ENCODE data around the gene ARSJ.

Gene ARSJ

GRCh38 chr4:113987382-113987941 lies 8.0 kb upstream of the ARSJ start:
- DNase-seq (ENCODE audit: low spot score): no peak

DNA sequence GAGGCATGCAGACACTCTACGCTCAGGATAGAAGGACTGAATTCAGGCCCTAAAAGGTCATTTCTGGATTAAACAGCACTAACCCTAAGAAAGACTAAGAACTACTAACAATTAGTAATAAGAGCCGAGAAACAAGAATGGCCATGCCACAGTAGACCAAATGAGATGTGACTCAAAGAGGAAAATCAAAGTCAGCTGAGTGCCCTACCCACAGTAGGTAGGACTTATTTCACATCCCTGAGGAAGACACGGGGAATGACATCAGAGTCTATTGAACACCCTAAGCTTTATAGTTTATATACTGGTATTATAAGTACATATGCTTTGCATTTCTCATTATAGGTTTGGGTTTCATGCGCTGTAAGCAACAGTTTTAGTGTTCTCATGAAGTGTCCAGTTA lies 2.7 kb upstream of the ARSJ start:
- no peak for DNase-seq (ENCODE audit: low spot score)

GRCh38 chr4:113981591-113981990 lies 2.1 kb upstream of the ARSJ start:
- no peak for DNase-seq (ENCODE audit: low spot score)

DNA sequence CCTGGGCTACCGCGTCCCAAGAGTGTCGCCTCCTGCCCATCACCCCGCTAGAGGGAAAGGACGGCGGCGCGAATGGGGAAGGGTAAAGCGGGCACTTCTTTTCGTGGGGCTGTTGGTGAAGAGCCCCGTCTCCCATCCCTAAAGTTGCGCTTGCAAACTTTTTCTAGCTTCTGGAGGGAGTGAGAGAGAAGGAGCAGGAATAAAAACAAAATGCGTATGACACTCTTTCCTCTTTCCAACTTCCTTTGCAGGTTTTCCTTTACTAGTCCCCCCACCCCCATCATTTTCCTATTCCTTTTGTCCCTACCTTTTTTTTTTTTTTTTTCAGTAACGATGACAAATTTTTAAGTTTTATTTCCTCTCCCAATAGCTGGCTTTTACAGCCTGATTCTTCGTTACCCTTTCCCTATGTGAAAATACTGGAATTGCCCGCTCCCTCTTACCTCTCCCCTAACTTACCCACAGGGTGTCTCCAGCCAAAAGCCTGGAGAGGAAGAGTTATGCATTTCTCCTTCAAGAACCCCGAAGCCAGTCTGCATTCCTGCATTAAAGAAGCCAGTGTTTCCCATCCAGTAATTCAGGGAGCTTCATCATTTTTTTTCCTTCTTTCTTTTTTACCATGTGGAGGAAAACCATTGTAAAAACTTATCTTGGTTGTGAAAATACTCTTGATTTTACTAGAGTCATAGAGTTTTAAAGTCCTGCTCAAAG lies 613 bp upstream of the ARSJ start:
- peak; percentile 39 for DNase-seq (ENCODE audit: low spot score)

GRCh38 chr4:113978561-113979147 lies 793 bp downstream of the ARSJ start:
- no peak for DNase-seq (ENCODE audit: low spot score)

- DNase-seq (ENCODE audit: low spot score): no peak
Observed at GRCh38 chr4:113978105-113978504, 1.3 kb downstream of the ARSJ start.

GRCh38 chr4:113977526-113977855 lies 2.0 kb downstream of the ARSJ start:
- no peak for DNase-seq (ENCODE audit: low spot score)

DNA sequence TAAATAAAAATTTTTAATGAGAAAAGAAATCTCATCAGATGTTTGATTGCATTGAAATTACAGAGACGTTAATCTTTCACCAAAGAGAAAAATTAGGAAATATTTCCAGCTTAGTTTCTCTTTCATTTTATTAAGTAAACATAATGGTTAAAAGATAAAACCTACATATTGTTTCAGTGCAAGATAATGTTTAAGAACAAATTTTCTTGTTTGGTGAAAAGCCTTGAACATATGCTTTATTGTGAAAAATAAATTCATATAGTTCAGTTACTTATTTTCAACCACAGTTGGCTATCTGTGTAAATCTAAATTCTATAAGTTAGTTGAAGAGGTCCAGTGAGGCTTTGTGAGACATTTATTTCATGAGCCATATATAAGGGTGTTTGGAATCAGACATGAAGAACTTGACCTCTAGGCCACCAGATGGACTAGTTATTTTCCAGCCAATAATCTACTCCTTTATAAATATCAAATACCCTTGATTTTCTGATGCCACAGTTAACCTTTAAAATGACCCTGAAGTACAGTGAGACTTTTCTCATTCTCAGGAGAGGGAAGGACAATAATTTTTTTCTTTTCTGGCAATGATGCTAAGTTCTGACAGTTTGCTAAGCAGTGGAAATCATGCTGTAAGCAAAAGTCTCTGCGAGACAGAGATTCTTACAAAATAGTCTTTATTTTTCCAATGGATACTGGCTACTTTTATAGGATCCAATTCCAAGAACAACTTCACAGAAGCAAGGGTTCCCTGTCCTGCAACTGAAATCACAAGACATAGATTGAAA lies 2.5 kb downstream of the ARSJ start:
- DNase-seq (ENCODE audit: low spot score): no peak

- no peak for DNase-seq (ENCODE audit: low spot score)
Observed at GRCh38 chr4:113975578-113975977, 3.9 kb downstream of the ARSJ start.

- DNase-seq (ENCODE audit: low spot score): no peak
Observed at GRCh38 chr4:113974467-113974866, 5.0 kb downstream of the ARSJ start.

- DNase-seq (ENCODE audit: low spot score): no peak
Observed at GRCh38 chr4:113973345-113973744, 6.1 kb downstream of the ARSJ start.

DNA sequence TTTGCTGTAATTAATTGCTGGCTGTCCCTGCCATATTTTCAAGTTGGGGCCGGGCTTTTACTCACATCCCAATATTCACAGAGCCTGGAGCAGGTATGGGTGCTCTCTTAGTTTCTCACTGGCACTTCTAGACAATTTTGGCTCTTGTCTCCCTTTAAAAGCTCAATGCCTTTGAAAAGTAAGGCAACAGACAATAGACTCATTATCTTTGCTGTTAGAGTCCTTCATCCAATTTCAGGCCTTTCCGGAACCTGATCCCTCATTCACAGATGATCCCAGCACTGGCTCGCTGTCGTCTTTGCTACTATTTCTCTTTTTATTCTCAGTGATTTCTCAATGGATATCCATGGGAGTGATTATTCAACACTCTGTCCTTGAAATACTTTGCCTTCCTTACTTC lies 6.7 kb downstream of the ARSJ start:
- DNase-seq (ENCODE audit: low spot score): no peak

GRCh38 chr4:113971706-113972360 lies 7.6 kb downstream of the ARSJ start:
- peak; percentile 58 for DNase-seq (ENCODE audit: low spot score)

DNA sequence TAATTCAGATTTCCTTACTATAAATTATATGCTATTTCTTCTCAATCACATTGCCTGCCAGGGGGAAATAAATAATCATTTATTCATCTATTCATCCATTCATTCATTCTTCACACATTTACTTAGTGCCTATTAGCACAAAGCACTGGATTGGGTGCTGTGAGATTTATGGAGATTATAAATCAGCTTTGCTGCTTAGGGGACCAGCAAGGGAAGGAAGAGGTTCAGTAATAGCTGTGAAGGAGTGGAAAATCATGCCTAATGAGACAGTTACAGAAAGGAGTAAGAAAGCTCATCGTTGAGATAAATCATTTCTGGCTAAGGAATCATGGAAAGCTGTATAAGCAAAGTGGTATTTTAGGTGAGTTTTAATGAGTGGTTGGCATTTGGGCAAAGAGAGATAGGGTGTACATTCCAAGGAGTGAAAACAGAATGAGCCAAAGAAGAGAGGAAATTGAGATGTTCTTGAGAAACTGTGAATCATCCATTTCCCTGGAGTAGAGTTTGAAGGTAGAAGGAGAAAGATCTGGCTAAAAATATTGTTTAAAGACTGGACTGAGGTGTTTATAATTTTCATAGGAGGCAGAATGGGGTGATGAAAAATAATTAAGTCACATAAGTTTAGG lies 9.6 kb downstream of the ARSJ start:
- DNase-seq (ENCODE audit: low spot score): no peak

DNA sequence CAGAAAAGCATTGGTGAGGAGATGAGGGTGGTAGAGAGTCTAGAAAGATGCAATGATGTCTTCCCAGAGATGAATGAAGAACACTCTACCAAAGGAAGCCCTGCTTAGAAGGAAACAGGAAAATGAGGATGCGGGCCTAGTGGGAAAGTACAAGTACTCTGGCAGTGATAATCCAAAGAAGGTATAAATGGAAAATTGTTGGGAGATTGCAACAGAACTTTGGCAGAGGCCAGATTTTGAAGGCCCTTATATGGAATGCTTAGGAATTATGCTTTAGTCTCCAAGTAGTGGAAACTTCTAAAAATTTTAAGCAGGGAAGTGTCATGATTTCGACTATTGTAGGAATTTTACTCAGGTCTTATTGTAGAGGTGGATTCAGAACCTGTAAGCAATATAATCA lies 11.0 kb downstream of the ARSJ start:
- no peak for DNase-seq (ENCODE audit: low spot score)

- no peak for DNase-seq (ENCODE audit: low spot score)
Observed at GRCh38 chr4:113967687-113968086, 11.8 kb downstream of the ARSJ start.

GRCh38 chr4:113962719-113963265 lies 16.7 kb downstream of the ARSJ start:
- no peak for DNase-seq (ENCODE audit: low spot score)

DNA sequence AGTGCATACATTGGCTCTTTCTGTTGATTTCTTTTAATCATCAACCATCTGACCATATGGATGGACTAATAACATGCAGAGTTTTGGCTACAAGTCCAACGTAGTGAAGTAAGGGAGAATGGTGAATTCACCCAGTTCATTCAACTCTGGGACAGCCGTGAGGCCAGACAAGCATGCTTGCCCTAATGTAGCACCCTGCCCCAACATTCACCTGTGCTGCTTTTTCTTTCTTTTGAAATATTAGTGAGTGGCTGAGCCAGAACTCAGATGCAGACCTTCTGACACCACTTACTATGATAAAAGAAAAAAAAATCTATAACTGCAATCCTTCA lies 17.5 kb downstream of the ARSJ start:
- DNase-seq (ENCODE audit: low spot score): no peak

- no peak for DNase-seq (ENCODE audit: low spot score)
Observed at GRCh38 chr4:113960684-113961321, 18.6 kb downstream of the ARSJ start.

DNA sequence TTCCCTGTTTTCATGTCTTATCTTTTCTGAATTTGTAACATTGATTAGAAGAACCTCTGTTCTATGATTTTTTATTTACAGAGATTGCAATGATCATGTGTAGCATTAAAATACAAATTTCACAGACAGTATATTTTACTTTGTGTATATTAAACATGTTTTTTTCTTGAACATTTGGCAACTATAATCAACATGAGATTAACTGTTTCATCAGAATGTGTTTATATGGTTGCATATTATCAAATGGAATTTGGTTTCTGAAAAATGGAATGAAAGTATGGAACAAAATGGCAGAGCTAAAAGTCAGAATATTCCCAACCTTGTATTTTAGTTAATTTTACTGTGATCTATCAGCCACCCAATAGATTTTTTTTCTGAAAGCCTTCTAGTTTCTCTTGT lies 19.9 kb downstream of the ARSJ start:
- no peak for DNase-seq (ENCODE audit: low spot score)

GRCh38 chr4:113958766-113959538 lies 20.5 kb downstream of the ARSJ start:
- DNase-seq (ENCODE audit: low spot score): peak; percentile 69
